ENCODE results near the gene SLC1A7.

The SLC1A7 gene

DNA sequence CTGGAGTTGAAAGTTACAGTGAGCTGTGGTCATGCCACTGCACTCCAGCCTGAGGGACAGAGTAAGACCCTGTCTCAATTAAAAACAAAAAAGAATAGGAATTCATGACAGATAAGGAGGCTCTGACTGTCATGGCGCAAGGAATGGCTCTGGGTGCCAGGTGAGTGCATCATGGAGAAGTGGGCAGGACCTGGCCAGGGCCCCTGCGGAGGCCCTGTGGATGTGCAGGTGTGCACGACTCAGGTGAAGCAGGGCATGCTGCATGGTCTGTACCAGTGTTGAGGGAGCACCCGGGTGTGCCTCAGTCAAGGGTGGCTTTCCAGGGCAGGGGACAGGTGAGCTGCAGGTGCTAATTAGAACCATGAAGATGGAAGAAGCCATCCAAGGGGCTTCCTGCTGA lies 14.0 kb downstream of the SLC1A7 start:
- DNase-seq (ENCODE audit: low spot score), result no peak
- TF ChIP-seq, protein P1, sequence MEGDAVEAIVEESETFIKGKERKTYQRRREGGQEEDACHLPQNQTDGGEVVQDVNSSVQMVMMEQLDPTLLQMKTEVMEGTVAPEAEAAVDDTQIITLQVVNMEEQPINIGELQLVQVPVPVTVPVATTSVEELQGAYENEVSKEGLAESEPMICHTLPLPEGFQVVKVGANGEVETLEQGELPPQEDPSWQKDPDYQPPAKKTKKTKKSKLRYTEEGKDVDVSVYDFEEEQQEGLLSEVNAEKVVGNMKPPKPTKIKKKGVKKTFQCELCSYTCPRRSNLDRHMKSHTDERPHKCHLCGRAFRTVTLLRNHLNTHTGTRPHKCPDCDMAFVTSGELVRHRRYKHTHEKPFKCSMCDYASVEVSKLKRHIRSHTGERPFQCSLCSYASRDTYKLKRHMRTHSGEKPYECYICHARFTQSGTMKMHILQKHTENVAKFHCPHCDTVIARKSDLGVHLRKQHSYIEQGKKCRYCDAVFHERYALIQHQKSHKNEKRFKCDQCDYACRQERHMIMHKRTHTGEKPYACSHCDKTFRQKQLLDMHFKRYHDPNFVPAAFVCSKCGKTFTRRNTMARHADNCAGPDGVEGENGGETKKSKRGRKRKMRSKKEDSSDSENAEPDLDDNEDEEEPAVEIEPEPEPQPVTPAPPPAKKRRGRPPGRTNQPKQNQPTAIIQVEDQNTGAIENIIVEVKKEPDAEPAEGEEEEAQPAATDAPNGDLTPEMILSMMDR (IDR thresholded peaks at IDR 0.05; ENCODE audit: extremely low read depth, missing control alignments), result no peak

DNA sequence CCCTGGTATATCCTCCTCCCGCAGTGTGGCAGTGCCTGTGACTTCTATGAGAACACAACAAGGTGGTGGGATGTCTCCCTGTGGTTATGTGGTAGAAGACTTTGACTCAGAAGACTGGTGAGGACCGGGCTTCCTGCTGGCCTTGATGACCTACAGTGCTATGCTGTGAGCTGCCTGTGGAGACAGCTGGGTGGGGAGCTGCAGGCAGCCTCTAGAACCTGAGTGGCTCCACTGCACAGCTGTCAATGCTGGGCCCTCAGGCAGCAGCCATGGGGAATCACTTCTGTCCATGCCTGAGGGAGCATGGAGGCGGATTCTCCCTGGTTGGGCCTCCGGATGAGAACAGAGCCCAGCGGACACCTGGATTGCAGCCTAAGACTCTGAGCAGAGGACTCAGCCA lies 14.9 kb downstream of the SLC1A7 start:
- no peak for DNase-seq (ENCODE audit: low spot score)
- TF ChIP-seq, protein P1 (IDR thresholded peaks at IDR 0.05; ENCODE audit: extremely low read depth, missing control alignments), result no peak

GRCh38 chr1:53126495-53126894 lies 15.9 kb downstream of the SLC1A7 start:
- TF ChIP-seq, protein P1 (IDR thresholded peaks at IDR 0.05; ENCODE audit: extremely low read depth, missing control alignments), result no peak
- DNase-seq (ENCODE audit: low spot score), result no peak

- no peak for DNase-seq (ENCODE audit: low spot score)
- TF ChIP-seq, protein P1 (IDR thresholded peaks at IDR 0.05; ENCODE audit: extremely low read depth, missing control alignments), result no peak
Measured at GRCh38 chr1:53125623-53126360, 16.6 kb downstream of the SLC1A7 start.

DNA sequence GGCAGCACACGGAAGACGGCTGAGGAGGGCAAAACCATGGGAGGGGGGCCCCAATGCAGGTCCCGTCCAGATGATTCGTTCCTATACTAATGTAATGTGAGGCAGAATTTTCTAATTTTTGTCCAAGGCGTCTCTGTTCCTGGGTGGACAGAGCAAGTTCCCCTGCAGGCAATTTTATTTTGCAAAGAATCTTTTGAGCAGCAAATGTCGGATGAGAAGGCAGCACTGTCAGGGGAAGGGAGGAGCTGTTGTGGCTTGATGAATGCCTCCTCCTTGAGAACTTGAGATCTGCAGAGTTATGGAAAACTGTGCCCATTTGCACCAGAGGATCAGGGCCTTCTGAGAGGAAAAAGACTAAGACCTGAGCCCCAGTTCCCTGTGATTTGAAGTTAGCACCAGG lies 17.3 kb downstream of the SLC1A7 start:
- no peak for DNase-seq (ENCODE audit: low spot score)
- TF ChIP-seq, protein P1 (IDR thresholded peaks at IDR 0.05; ENCODE audit: extremely low read depth, missing control alignments), result no peak

- TF ChIP-seq, protein P1 (IDR thresholded peaks at IDR 0.05; ENCODE audit: extremely low read depth, missing control alignments), result no peak
- DNase-seq (ENCODE audit: low spot score), result no peak
Measured at GRCh38 chr1:53123453-53124140, 18.8 kb downstream of the SLC1A7 start.

GRCh38 chr1:53122961-53123413 lies 19.5 kb downstream of the SLC1A7 start:
- no peak for DNase-seq (ENCODE audit: low spot score)
- TF ChIP-seq, protein P1 (IDR thresholded peaks at IDR 0.05; ENCODE audit: extremely low read depth, missing control alignments), result no peak

Measured in GM20000 (cell line).